OCI-LY3 (cell line): ENCODE results near the gene MTMR4.

Experiments
- H2AFZ ChIP-seq: fragments of 200-600, 300-600 bp; shearing (Covaris generic); 2 replicates; pipeline ENCODE4 v1.6.0; 2014; ENCODE audit warnings: antibody characterized with exemption, low read depth, low read length
- H3K27ac ChIP-seq: fragments of 200-600, 300-600 bp; sonication (generic); 2 replicates; pipeline ENCODE4 v1.5.1; 2014; ENCODE audit warnings: mild to moderate bottlenecking, low read length, moderate library complexity, mixed read lengths
- H3K27me3 ChIP-seq: fragments of 200-600, 300-600 bp; sonication (generic); 2 replicates; pipeline ENCODE4 v1.6.1; 2014; ENCODE audit warnings: low read depth, low read length, mixed read lengths
- H3K36me3 ChIP-seq: fragments of 200-600, 300-600 bp; sonication (generic); replicated peaks from 2 replicates; pipeline ENCODE3; 2014; ENCODE audit warnings: low read depth, low read length, mixed read lengths
- H3K4me1 ChIP-seq: fragments of 300-600, 200-600 bp; sonication (generic); 2 replicates; pipeline ENCODE4 v1.6.1; 2014; ENCODE audit warnings: low read length, mixed read lengths
- H3K4me2 ChIP-seq: fragments of 200-600, 300-600 bp; sonication (generic); 2 replicates; pipeline ENCODE4 v1.6.1; 2014; ENCODE audit warnings: low read length, mixed read lengths
- H3K4me3 ChIP-seq: fragments of 300-600, 200-600 bp; sonication (generic); 2 replicates; pipeline ENCODE4 v1.5.1; 2014; ENCODE audit warnings: antibody characterized with exemption, mild to moderate bottlenecking, low read length, moderate library complexity
- H3K79me2 ChIP-seq: fragments of 300-600, 200-600 bp; shearing (Covaris generic); 2 replicates; pipeline ENCODE4 v1.6.1; 2014; ENCODE audit warnings: mild to moderate bottlenecking, low read length, mixed read lengths
- H3K9ac ChIP-seq: fragments of 300-600, 200-600 bp; shearing (Covaris generic); 2 replicates; pipeline ENCODE4 v1.6.0; 2014; ENCODE audit warnings: mild to moderate bottlenecking, low read length, moderate library complexity
- H3K9me3 ChIP-seq: fragments of 200-600, 300-600 bp; shearing (Covaris generic); 2 replicates; pipeline ENCODE4 v1.6.1; 2014; ENCODE audit warnings: low read length, mixed read lengths; ENCODE audit not compliant: insufficient read depth
- H4K20me1 ChIP-seq: fragments of 200-600, 300-600 bp; sonication (generic); 2 replicates; pipeline ENCODE4 v1.6.1; 2016; ENCODE audit warnings: low read length, mixed read lengths; ENCODE audit not compliant: insufficient read depth
- EZH2phosphoT487 ChIP-seq: fragments of 200-600 bp; shearing (Covaris generic); IDR thresholded peaks from 2 replicates; pipeline ENCODE4 v1.6.1; 2018; ENCODE audit warnings: antibody characterized with exemption, mixed run types, low read depth
- TF ChIP-seq, protein P1 (sequence below): fragments of 200-600, 300-600 bp; sonication (generic); IDR thresholded peaks from 2 replicates; pipeline ENCODE4 v1.5.1; 2014; ENCODE audit warnings: antibody characterized with exemption, low read length, low read depth

MTMR4 gene

GRCh38 chr17:58501451-58501850, 13.0 kb downstream of the MTMR4 start:
- no peak overlapping the region for H3K27ac ChIP-seq

DNA sequence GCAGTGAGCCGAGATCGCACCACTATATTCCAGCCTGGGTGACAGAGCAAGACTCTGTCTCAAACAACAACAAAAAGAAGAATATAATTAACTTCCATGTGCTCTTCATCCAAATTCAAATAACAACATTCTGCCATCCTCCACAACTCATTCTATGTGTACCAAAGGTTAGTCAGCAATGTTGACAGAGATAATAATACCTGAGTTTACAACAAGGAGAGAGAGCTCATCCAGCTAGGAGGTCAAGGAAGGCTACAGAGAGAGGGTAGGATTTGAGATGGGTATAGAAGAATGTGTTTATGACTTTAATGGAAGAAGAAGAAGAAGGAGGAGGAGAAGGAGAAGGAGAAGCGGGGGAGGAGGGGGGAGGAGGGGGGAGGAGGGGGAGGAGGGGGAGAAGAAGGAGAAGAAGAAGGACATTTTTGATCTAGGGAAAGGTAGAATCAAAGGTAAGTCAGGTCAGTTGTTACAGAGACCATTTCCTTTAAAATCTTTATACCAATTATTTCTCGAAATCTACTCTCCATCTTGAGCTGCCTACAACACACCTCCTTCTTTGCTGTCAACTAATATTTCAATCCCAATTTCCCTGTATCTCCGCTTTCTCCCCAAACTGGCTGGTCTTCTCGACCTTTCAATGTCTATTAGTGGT, 16.1 kb downstream of the MTMR4 start:
- no peaks in the 10 kb centered on the region for H3K4me1 ChIP-seq
- no peaks in the 10 kb centered on the region for H3K9me3 ChIP-seq
- H3K36me3 ChIP-seq: peaks cover 67% of the 10 kb centered on the region
- H3K27me3 ChIP-seq: no peaks in the 10 kb centered on the region
- TF ChIP-seq EZH2phosphoT487: no peak
- TF ChIP-seq, protein P1, sequence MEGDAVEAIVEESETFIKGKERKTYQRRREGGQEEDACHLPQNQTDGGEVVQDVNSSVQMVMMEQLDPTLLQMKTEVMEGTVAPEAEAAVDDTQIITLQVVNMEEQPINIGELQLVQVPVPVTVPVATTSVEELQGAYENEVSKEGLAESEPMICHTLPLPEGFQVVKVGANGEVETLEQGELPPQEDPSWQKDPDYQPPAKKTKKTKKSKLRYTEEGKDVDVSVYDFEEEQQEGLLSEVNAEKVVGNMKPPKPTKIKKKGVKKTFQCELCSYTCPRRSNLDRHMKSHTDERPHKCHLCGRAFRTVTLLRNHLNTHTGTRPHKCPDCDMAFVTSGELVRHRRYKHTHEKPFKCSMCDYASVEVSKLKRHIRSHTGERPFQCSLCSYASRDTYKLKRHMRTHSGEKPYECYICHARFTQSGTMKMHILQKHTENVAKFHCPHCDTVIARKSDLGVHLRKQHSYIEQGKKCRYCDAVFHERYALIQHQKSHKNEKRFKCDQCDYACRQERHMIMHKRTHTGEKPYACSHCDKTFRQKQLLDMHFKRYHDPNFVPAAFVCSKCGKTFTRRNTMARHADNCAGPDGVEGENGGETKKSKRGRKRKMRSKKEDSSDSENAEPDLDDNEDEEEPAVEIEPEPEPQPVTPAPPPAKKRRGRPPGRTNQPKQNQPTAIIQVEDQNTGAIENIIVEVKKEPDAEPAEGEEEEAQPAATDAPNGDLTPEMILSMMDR: no peak
- H3K4me3 ChIP-seq: no peak overlapping the region
- H4K20me1 ChIP-seq: peaks cover 15% of the 10 kb centered on the region
- no peak overlapping the region for H3K4me2 ChIP-seq
- H2AFZ ChIP-seq: no peak overlapping the region
- peaks cover 14% of the 10 kb centered on the region for H3K79me2 ChIP-seq
- H3K27ac ChIP-seq: no peak overlapping the region
- no peak overlapping the region for H3K9ac ChIP-seq

More at GRCh38 chr17:58501451-58501850, 13.0 kb downstream of the MTMR4 start:
- 0 out of 2 replicates have a peak, but pooled peaks cover 2% of the 10 kb centered on the region for H4K20me1 ChIP-seq
- no peak overlapping the region for H3K9ac ChIP-seq
- H3K79me2 ChIP-seq: peaks cover 23% of the 10 kb centered on the region
- H3K4me2 ChIP-seq: no peak overlapping the region
- no peak overlapping the region for H2AFZ ChIP-seq
- no peak for TF ChIP-seq EZH2phosphoT487
- TF ChIP-seq, protein P1: no peak
- H3K27me3 ChIP-seq: no peaks in the 10 kb centered on the region
- H3K36me3 ChIP-seq: peaks cover 63% of the 10 kb centered on the region
- H3K4me1 ChIP-seq: peaks cover 23% of the 10 kb centered on the region
- no peak overlapping the region for H3K4me3 ChIP-seq
- no peaks in the 10 kb centered on the region for H3K9me3 ChIP-seq

- Histone ChIP-seq H3K79me2 (peaks cover 20% of the 10 kb centered on the region; the same call in 1 of the 2 replicates), H3K27me3 (no peaks in the 10 kb centered on the region), H3K27ac (no peak overlapping the region), H3K4me1 (no peaks in the 10 kb centered on the region), H3K9me3 (no peaks in the 10 kb centered on the region), H3K4me2 (no peak overlapping the region), H2AFZ (no peak overlapping the region), H3K9ac (no peak overlapping the region), H3K36me3 (peaks cover 85% of the 10 kb centered on the region), H4K20me1 (peaks cover 19% of the 10 kb centered on the region), H3K4me3 (no peak overlapping the region)
- TF ChIP-seq, protein P1: no peak
- no peak for TF ChIP-seq EZH2phosphoT487
Measured at GRCh38 chr17:58493506-58493905, 20.9 kb downstream of the MTMR4 start.

DNA sequence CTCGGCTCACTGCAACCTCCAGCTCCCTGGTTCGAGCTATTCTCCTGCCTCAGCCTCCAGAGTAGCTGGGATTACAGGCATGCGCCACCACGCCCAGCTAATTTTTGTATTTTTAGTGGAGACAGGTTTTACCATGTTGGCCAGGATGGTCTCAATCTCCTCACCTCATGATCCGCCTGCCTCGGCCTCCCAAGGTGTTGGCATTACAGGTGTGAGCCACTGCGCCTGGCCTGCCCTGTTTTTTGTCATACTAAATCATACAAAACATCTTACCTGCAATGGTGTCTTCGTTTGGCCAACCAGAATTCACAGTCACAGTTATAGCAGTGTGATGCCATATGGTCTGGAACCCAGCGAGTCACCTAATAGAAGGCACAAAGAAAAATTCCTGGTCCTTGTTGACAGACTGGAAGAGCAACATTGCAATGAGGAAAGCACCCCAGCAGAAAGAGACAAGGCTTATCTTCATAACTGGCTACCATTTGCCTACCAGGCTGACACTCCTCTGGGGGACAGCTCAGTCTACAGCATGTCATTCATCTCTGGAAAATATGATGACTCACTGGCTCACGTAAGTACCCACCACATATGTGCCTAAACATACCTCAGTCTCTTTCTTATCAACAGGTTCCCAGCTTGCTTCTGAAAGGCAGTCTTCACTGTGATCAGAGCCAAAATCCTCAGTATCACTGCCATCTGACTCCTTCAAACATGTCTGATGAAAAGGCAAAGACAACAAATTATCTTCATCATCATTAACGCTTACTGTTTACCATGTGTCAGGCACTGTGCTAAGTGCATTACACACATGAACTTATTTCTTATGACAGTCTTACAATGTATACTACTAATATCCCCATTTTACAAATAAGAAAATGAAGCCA, 22.0 kb downstream of the MTMR4 start:
- H3K79me2 ChIP-seq: peaks cover 18% of the 10 kb centered on the region; the same call in 1 of the 2 replicates
- no peak overlapping the region for H3K27ac ChIP-seq
- H3K27me3 ChIP-seq: no peaks in the 10 kb centered on the region
- H3K4me2 ChIP-seq: no peak overlapping the region
- H3K9me3 ChIP-seq: no peaks in the 10 kb centered on the region
- H3K4me1 ChIP-seq: no peaks in the 10 kb centered on the region
- no peak for TF ChIP-seq EZH2phosphoT487
- TF ChIP-seq, protein P1: no peak
- H3K36me3 ChIP-seq: peaks cover 81% of the 10 kb centered on the region
- H3K9ac ChIP-seq: no peak overlapping the region
- H2AFZ ChIP-seq: no peak overlapping the region
- H4K20me1 ChIP-seq: peaks cover 19% of the 10 kb centered on the region
- no peak overlapping the region for H3K4me3 ChIP-seq
